NCI-H526 treated with DMSO at 0.1 percent for 48 hours (cell line): ENCODE results near the gene PCYT2.

Experiments
- DNase-seq: peaks from one replicate; lab custom pipeline; 2025; lab: John Stamatoyannopoulos, UW

The PCYT2 gene

GRCh38 chr17:81851423-81851822 is 59.8 kb downstream of the PCYT2 start:
- no peak for DNase-seq
